HCT116 (cell line): Measurements from ENCODE around the gene CLCN3. TPM values are rescaled to one million over a fixed set of nuclear protein-coding genes. Genes with fewer than 3 reads are reported as not detected.

Source experiments
- ATAC-seq: fragments of 200-7000 bp; cut with Tn5 transposase; 2 replicates; pipeline ENCODE4 v1.9.1; 2020; ENCODE audit warnings: mild to moderate bottlenecking, moderate library complexity
- BruUV-seq: library from RNA; stranded (reverse); fragments of 400-500 nt; replicated peaks from 2 replicates; lab custom pipeline; 2021; lab: Mats Ljungman, UMichigan
- CTCF ChIA-PET: fragments of 300-600 bp; sonication (Branson Sonifier 250); formaldehyde crosslinking; loops from one replicate; lab custom pipeline; 2021; ENCODE audit warnings: antibody characterized with exemption; lab: Charles Lee
- POLR2A ChIA-PET: fragments of 300-600, 350-600 bp; sonication (Branson Sonifier 250); formaldehyde crosslinking; loops from one replicate; lab custom pipeline; 2021; ENCODE audit warnings: antibody characterized with exemption; lab: Charles Lee
- RAD21 ChIA-PET, 2 experiments: fragments of 300-600 bp; sonication (Branson Sonifier 250); formaldehyde crosslinking; loops; one replicate each; lab custom pipeline; 2023; ENCODE audit warnings: low total read pairs in 2 of 2; ENCODE audit not compliant: uncharacterized antibody in 2 of 2, unreplicated experiment in 2 of 2, low non-redundant PET in 1 of 2; lab: Charles Lee
- DNase-seq: peaks from one replicate; pipeline ENCODE4 v3.0.0-alpha.2; 2010; ENCODE audit warnings: low read depth, low spot score
- H2AFZ ChIP-seq: fragments of 200-600 bp; shearing (Covaris generic), sonication (generic); 2 replicates; pipeline ENCODE4 v1.6.1; 2017; ENCODE audit warnings: low read depth, mixed run types, mixed read lengths, antibody characterized with exemption, low read length; ENCODE audit not compliant: poor library complexity, severe bottlenecking
- H3K27ac ChIP-seq: 2 replicates; pipeline ENCODE4 v1.5.1; 2012; ENCODE audit warnings: low read depth, low read length
- H3K27me3 ChIP-seq: fragments of 200-600 bp; sonication (generic); 2 replicates; pipeline ENCODE4 v1.6.1; 2016; ENCODE audit warnings: mixed run types, low read length, mixed read lengths; ENCODE audit not compliant: insufficient read depth
- H3K36me3 ChIP-seq, 2 experiments: fragments of 200-500 bp in 1 of 2; fragments of 200-600 bp in 1 of 2; sonication (Bioruptor generic) in 1 of 2; sonication (generic) in 1 of 2; 2 replicates each; pipeline versions ENCODE4 v1.5.1 to v1.6.1; 2014 to 2016; ENCODE audit warnings: low read length in 2 of 2, inconsistent platforms in 1 of 2, mixed read lengths in 1 of 2, mixed run types in 1 of 2; ENCODE audit not compliant: insufficient read depth in 2 of 2, control insufficient read depth in 1 of 2
- H3K4me1 ChIP-seq, 2 experiments: fragments of 200-600 bp in 1 of 2; sonication (generic) in 1 of 2; 2 replicates each; pipeline versions ENCODE4 v1.5.1 to v1.6.1; 2012 to 2017; ENCODE audit warnings: low read length in 2 of 2, inconsistent platforms in 1 of 2, mild to moderate bottlenecking in 1 of 2, mixed read lengths in 1 of 2, mixed run types in 1 of 2, moderate library complexity in 1 of 2; ENCODE audit not compliant: insufficient read depth in 2 of 2, control insufficient read depth in 1 of 2
- H3K4me2 ChIP-seq: fragments of 200-600 bp; sonication (generic); 2 replicates; pipeline ENCODE4 v1.6.1; 2017; ENCODE audit warnings: mixed run types, low read length, mixed read lengths
- H3K4me3 ChIP-seq, 2 experiments: fragments of 200-600 bp in 1 of 2; sonication (generic) in 1 of 2; replicated peaks in 1 of 2; 2 replicates each; pipeline ENCODE4 v1.5.1; 2011 to 2016; ENCODE audit warnings: low read length in 2 of 2, control low read depth in 1 of 2, low read depth in 1 of 2, mild to moderate bottlenecking in 1 of 2, mixed read lengths in 1 of 2, mixed run types in 1 of 2
- H3K79me2 ChIP-seq: fragments of 200-600 bp; sonication (generic); 2 replicates; pipeline ENCODE4 v1.6.1; 2017; ENCODE audit warnings: mild to moderate bottlenecking, mixed run types, low read length, moderate library complexity, mixed read lengths; ENCODE audit not compliant: insufficient read depth
- H3K9ac ChIP-seq: fragments of 200-600 bp; sonication (generic); 2 replicates; pipeline ENCODE4 v1.6.1; 2016; ENCODE audit warnings: low read length, mixed read lengths
- H3K9me2 ChIP-seq: fragments of 200-600 bp; sonication (generic), shearing (Covaris generic); 2 replicates; pipeline ENCODE4 v1.6.1; 2017; ENCODE audit warnings: mixed run types, mild to moderate bottlenecking, moderate library complexity; ENCODE audit not compliant: insufficient read depth
- H3K9me3 ChIP-seq, 2 experiments: fragments of 200-500 bp in 1 of 2; fragments of 200-600 bp in 1 of 2; sonication (Bioruptor generic) in 1 of 2; sonication (generic) in 1 of 2; 2 replicates each; pipeline ENCODE4 v1.6.1; 2014 to 2017; ENCODE audit warnings: low read length in 2 of 2, mixed read lengths in 2 of 2, inconsistent platforms in 1 of 2, low read depth in 1 of 2, mild to moderate bottlenecking in 1 of 2, mixed run types in 1 of 2, moderate library complexity in 1 of 2; ENCODE audit not compliant: control insufficient read depth in 1 of 2, insufficient read depth in 1 of 2
- H4K20me1 ChIP-seq: fragments of 200-600 bp; sonication (generic), shearing (Covaris generic); 2 replicates; pipeline ENCODE4 v1.6.1; 2017; ENCODE audit warnings: mixed run types, mild to moderate bottlenecking, moderate library complexity; ENCODE audit not compliant: insufficient read depth
- ATF3 ChIP-seq: IDR thresholded peaks from 2 replicates; pipeline ENCODE4 v1.6.1; 2012
- CBX3 ChIP-seq: IDR thresholded peaks from 2 replicates; pipeline ENCODE4 v1.6.1; 2012; ENCODE audit warnings: low read depth
- CEBPB ChIP-seq: IDR thresholded peaks from 2 replicates; pipeline ENCODE4 v1.6.1; 2012; ENCODE audit warnings: low read depth
- ELF1 ChIP-seq: IDR thresholded peaks from 2 replicates; pipeline ENCODE4 v1.6.1; 2012; ENCODE audit warnings: low read depth, borderline replicate concordance
- EZH2 ChIP-seq: fragments of 200-600 bp; sonication (generic); IDR thresholded peaks from 2 replicates; pipeline ENCODE4 v1.6.1; 2017; ENCODE audit warnings: antibody characterized with exemption, mixed run types
- EZH2phosphoT487 ChIP-seq: fragments of 200-600 bp; IDR thresholded peaks from 2 replicates; pipeline ENCODE4 v1.6.1; 2018; ENCODE audit warnings: antibody characterized with exemption, borderline replicate concordance
- JUND ChIP-seq: IDR thresholded peaks from 2 replicates; pipeline ENCODE4 v1.6.1; 2012
- POLR2A ChIP-seq: IDR thresholded peaks from 2 replicates; pipeline ENCODE4 v1.7.0; 2011; ENCODE audit warnings: borderline replicate concordance; ENCODE audit not compliant: insufficient read depth, insufficient read length; ENCODE audit errors: extremely low read depth
- POLR2AphosphoS5 ChIP-seq: IDR thresholded peaks from 2 replicates; pipeline ENCODE4 v1.6.1; 2011; ENCODE audit warnings: mild to moderate bottlenecking, low read depth, low read length, moderate library complexity
- RAD21 ChIP-seq: IDR thresholded peaks from 2 replicates; pipeline ENCODE4 v1.6.1; 2012; ENCODE audit warnings: low read depth, mild to moderate bottlenecking
- REST ChIP-seq: IDR thresholded peaks from 2 replicates; pipeline ENCODE4 v1.6.1; 2012; ENCODE audit warnings: low read depth
- SIN3A ChIP-seq: IDR thresholded peaks from 2 replicates; pipeline ENCODE4 v1.6.1; 2012; ENCODE audit warnings: low read depth
- SP1 ChIP-seq: IDR thresholded peaks from 2 replicates; pipeline ENCODE4 v1.6.1; 2012; ENCODE audit warnings: low read depth
- YY1 ChIP-seq: IDR thresholded peaks from 2 replicates; pipeline ENCODE4 v1.6.1; 2011; ENCODE audit warnings: low read length, low read depth, moderate library complexity, mild to moderate bottlenecking; ENCODE audit not compliant: insufficient replicate concordance; ENCODE audit errors: extremely low read depth
- ZBTB33 ChIP-seq: IDR thresholded peaks from 2 replicates; pipeline ENCODE4 v1.6.1; 2011; ENCODE audit warnings: mild to moderate bottlenecking, low read length, moderate library complexity; ENCODE audit not compliant: insufficient replicate concordance; ENCODE audit errors: extremely low read depth
- intact Hi-C: fragments of 100-400 bp; cut with micrococcal nuclease; formaldehyde crosslinking; loops from 2 replicates; pipeline ENCODE4 v1.10.0; 2022
- total RNA-seq: library from RNA; stranded (reverse); gene quantifications from one replicate; pipeline ENCODE4 v1.2.1, GENCODE V29; 2021; ENCODE audit not compliant: unreplicated experiment

The CLCN3 gene
- total RNA-seq, 1 experiment from 2014 or later = 60.4 TPM

- Histone ChIP-seq H3K4me3 (peak overlapping the region; percentile 60 to 63; a peak in 3 of 4 replicates), H3K4me2 (peak overlapping the region; percentile 86), H3K9me2 (no peaks in the 10 kb centered on the region), H3K27ac (peak overlapping the region; percentile 79; the same call in 1 of the 2 replicates), H3K9me3 (no peaks in the 10 kb centered on the region), H2AFZ (no peak overlapping the region), H3K27me3 (no peaks in the 10 kb centered on the region), H3K36me3 (no peaks in the 10 kb centered on the region), H3K4me1 (peaks cover 32 to 44% of the 10 kb centered on the region in 2 experiments), H3K79me2 (peaks cover 88% of the 10 kb centered on the region), H3K9ac (peak overlapping the region; percentile 71; the same call in 1 of the 2 replicates), H4K20me1 (no peaks in the 10 kb centered on the region)
- CTCF ChIA-PET = no interaction called here
- no TSS peak for BruUV-seq
- DNase-seq = no peak
- no peak for ATAC-seq
- intact Hi-C loops = loop anchor here (1.0 to 2.0 kb wide), 2 partner anchors 41 to 48 kb away; partner anchors contain the start of genes CLCN3 and NEK1
- POLR2A ChIA-PET = interaction anchor here (1.1 to 3.6 kb wide), 4 partner anchors 11 to 48 kb away, joined by 3 to 17 read pairs (median 8); partner anchors contain the start of genes CLCN3 and NEK1
- RAD21 ChIA-PET = no interaction called here
- TF ChIP-seq YY1 = no peak
- no peak for TF ChIP-seq SIN3A
- no peak for TF ChIP-seq RAD21
- TF ChIP-seq CBX3 = no peak
- TF ChIP-seq ATF3 = no peak
- TF ChIP-seq ZBTB33 = no peak
- no peak for TF ChIP-seq JUND
- TF ChIP-seq EZH2phosphoT487 = no peak
- no peak for TF ChIP-seq ELF1
- no peak for TF ChIP-seq CEBPB
- no peak for TF ChIP-seq SP1
- TF ChIP-seq REST = no peak
- no peak for TF ChIP-seq POLR2A
- no peak for TF ChIP-seq EZH2
- no peak for TF ChIP-seq POLR2AphosphoS5
These were observed 40.6 kb downstream of the CLCN3 start for GRCh38 chr4:169660929-169661328.
